Uterus (tissue), 4 donors: ENCODE data around the gene C14orf132. TPM values are rescaled to one million over a fixed set of nuclear protein-coding genes. Genes with fewer than 3 reads are reported as not detected.

Experiments used
- DNase-seq, 2 donors: peaks; one replicate each; pipeline ENCODE4 v3.0.0-alpha.2; 2019 to 2020
- H3K27ac ChIP-seq, 2 donors: fragments of 200-600 bp; sonication (generic); 1 replicate in 1 of 2; 2 replicates in 1 of 2; pipeline ENCODE4 v1.5.1; 2016 to 2018
- H3K27me3 ChIP-seq, 2 donors: fragments of 200-600 bp; sonication (generic); one replicate each; pipeline ENCODE4 v1.5.1; 2018 to 2019; ENCODE audit warnings: control low read depth in 1 of 2
- H3K36me3 ChIP-seq, 2 donors: fragments of 200-600 bp; sonication (generic); one replicate each; pipeline ENCODE4 v1.5.1; 2019; ENCODE audit warnings: control low read depth in 1 of 2
- H3K4me1 ChIP-seq, 2 donors: fragments of 200-600 bp; sonication (generic); one replicate each; pipeline ENCODE4 v1.5.1; 2018 to 2019; ENCODE audit warnings: control low read depth in 1 of 2
- H3K4me3 ChIP-seq, 2 donors: fragments of 200-600 bp; sonication (generic); 1 replicate in 1 of 2; 2 replicates in 1 of 2; pipeline ENCODE4 v1.5.1; 2018 to 2019; ENCODE audit warnings: mild to moderate bottlenecking in 1 of 2
- H3K9me3 ChIP-seq, 2 donors: fragments of 200-600 bp; sonication (generic); one replicate each; pipeline ENCODE4 v1.5.1; 2019; ENCODE audit warnings: control low read depth in 1 of 2
- CTCF ChIP-seq, 4 experiments: fragments of 200-600 bp in 2 of 4; fragments of 450-650 bp in 2 of 4; sonication (generic) in 2 of 4; IDR thresholded peaks; one replicate each; pipeline ENCODE4 v1.5.1; 2016 to 2019; ENCODE audit warnings: antibody characterized with exemption in 4 of 4, mild to moderate bottlenecking in 2 of 4, moderate library complexity in 1 of 4
- POLR2A ChIP-seq, 2 donors: fragments of 450-650 bp; IDR thresholded peaks; one replicate each; pipeline ENCODE4 v1.6.1; 2016; ENCODE audit warnings: antibody characterized with exemption in 2 of 2, mild to moderate bottlenecking in 1 of 2, moderate library complexity in 1 of 2
- intact Hi-C: fragments of 100-400 bp; cut with DNase I; formaldehyde crosslinking; loops from one replicate; pipeline ENCODE4 v1.15.1; 2023; ENCODE audit warnings: low total_unique reads
- total RNA-seq, 4 donors: library from RNA; depleted of rRNA in 3 of 4; stranded (reverse); fragments of >200 nt in 3 of 4; gene quantifications; one replicate each; pipeline versions ENCODE4 v1.1.0 to v1.2.4, GENCODE V29; 2014 to 2023
- donor health status: DM: yes; HTN: yes; CAD: no.

Gene C14orf132
- total RNA-seq, 4 donors from 2014 or later: 10.5 to 60.1 (median 16.0) TPM

DNA sequence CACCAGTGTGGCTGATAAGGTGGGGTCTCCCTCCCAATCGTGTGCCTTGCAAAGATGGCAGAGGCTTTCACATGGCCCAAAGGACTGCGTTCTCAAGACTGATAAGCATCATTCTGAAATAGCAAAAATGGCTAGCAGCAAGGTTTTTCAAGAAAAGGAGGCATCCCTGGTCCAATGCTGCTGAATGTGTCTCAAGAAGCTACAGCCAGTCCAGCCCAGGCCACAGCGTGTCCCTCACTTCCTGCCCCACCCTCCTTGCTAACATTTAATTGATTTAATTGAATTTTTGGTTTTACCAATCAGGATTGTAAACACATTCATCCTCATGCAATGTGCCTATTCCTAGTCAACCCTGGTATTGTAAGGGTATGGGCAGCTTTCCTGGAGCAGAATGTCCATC, 55.9 kb downstream of the C14orf132 start:
- intact Hi-C loops: no loop called here
- Histone ChIP-seq H3K9me3 (no peaks in the 10 kb centered on the region), H3K4me3 (no peak overlapping the region), H3K4me1 (peaks cover 0 to 4% of the 10 kb centered on the region in 2 donors), H3K36me3 (no peaks in the 10 kb centered on the region), H3K27ac (no peak overlapping the region), H3K27me3 (no peaks in the 10 kb centered on the region)
- TF ChIP-seq POLR2A (IDR thresholded peaks at IDR 0.05) (no peak), CTCF (IDR thresholded peaks at IDR 0.05) (no peak)
- no peak for DNase-seq

GRCh38 chr14:96095581-96096476, 56.7 kb downstream of the C14orf132 start:
- Histone ChIP-seq H3K9me3 (no peaks in the 10 kb centered on the region), H3K27ac (no peak overlapping the region), H3K4me3 (no peak overlapping the region), H3K36me3 (no peaks in the 10 kb centered on the region), H3K4me1 (no peaks in the 10 kb centered on the region), H3K27me3 (no peaks in the 10 kb centered on the region)
- peak; percentile 22 to 34 for DNase-seq
- no peak for TF ChIP-seq CTCF (IDR thresholded peaks at IDR 0.05)
- TF ChIP-seq POLR2A (IDR thresholded peaks at IDR 0.05): no peak
- intact Hi-C loops: no loop called here

DNA sequence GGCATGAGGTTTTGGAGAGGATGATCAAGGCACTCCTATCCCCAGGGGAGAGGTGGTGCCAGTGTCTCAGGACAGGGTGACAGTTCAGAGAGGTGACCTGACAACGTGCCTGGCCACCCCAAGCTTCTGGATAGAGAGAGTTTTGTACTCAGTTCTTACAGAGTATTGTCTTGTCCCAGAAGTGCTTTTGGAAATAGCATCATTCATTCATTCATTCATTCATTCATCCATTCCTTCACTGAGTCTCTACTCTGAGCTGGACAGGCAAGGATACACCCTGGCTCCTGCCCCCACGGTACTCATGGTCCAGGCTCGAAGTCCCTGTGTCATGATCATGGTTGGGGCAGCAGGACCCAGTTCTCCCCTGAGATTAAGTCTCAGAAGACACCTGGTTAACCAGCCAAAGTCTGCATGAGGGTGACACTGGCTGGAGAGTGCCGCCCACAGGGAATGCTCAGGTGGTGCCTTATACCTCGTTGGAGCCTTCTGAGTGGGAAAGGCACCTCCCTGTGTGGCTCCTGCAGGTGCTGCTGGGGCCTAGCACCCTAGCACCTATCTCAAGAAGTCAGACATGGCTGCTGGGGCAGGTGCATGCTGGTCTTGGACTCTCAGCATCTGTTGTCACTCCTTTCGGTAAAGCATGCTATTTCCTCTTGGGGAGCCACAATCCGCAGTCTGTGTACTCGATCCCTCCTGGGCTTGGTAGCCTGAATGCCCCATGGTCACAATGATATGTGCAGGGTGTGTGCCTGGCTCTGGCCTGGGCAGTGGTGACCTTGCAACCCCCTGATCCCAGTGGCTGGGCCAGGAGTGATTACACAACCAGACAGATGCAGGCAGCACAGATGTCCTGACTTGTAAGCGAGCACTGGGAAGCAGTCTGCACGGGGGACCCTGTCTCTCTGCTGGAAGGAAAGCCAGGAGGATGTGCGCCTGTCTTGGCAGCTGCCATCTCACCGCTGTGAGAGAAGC, 57.8 kb downstream of the C14orf132 start:
- Histone ChIP-seq H3K27me3 (no peaks in the 10 kb centered on the region), H3K27ac (no peak overlapping the region), H3K4me3 (no peak overlapping the region), H3K9me3 (no peaks in the 10 kb centered on the region), H3K36me3 (no peaks in the 10 kb centered on the region), H3K4me1 (no peaks in the 10 kb centered on the region)
- peak in 1 of 2 donors; percentile 9 for DNase-seq
- TF ChIP-seq POLR2A (IDR thresholded peaks at IDR 0.05) (no peak), CTCF (IDR thresholded peaks at IDR 0.05) (no peak)
- intact Hi-C loops: no loop called here

DNA sequence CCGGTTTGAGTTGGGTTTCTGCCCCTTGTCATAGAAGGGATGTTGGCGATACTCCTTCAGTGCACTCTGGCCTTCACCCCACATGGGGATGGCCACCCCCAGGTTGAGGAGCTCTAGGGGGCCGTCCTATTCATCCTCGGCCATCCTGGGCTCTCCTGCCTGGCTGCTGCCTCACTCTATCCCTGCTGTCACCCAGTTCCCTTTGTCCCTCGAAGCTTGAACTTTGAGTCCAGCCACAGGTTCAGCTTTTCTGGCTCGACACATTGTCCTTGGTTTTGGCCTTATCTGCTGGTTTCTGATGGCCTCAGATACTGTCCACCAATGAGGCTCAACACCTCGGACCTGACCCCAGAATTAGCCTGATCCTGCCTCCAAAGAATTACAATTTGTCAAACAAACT, 58.6 kb downstream of the C14orf132 start:
- H3K36me3 ChIP-seq: no peaks in the 10 kb centered on the region
- H3K27ac ChIP-seq: no peak overlapping the region
- peak in 1 of 2 donors; percentile 5 for DNase-seq
- H3K4me3 ChIP-seq: no peak overlapping the region
- H3K9me3 ChIP-seq: no peaks in the 10 kb centered on the region
- H3K27me3 ChIP-seq: no peaks in the 10 kb centered on the region
- TF ChIP-seq CTCF (IDR thresholded peaks at IDR 0.05) (no peak), POLR2A (IDR thresholded peaks at IDR 0.05) (no peak)
- no peaks in the 10 kb centered on the region for H3K4me1 ChIP-seq
- intact Hi-C loops: no loop called here
